HUDEP-2 (cell line): ENCODE data around the gene DACH1.
"Not testable (repeated sequence)": the region's sequence is repeated elsewhere in the genome, so short reads cannot be mapped to it uniquely, and the experiment has no call there.

Experiments used
- DNase-seq, 76 experiments: peaks; one replicate each; lab custom pipeline; 2025; ENCODE audit not compliant: unreplicated experiment in 76 of 76; lab: John Stamatoyannopoulos, UW

The DACH1 gene

GRCh38 chr13:71785361-71785760 lies 81.6 kb downstream of the DACH1 start:
- no peak for DNase-seq

GRCh38 chr13:71780546-71780945 lies 86.5 kb downstream of the DACH1 start:
- DNase-seq, result no peak

GRCh38 chr13:71778998-71779397 lies 88.0 kb downstream of the DACH1 start:
- DNase-seq, result not testable (repeated sequence)

GRCh38 chr13:71775966-71776365 lies 91.0 kb downstream of the DACH1 start:
- no peak for DNase-seq

GRCh38 chr13:71774863-71775262 lies 92.1 kb downstream of the DACH1 start:
- no peak for DNase-seq

- DNase-seq, result no peak
Measured at GRCh38 chr13:71773531-71773930, 93.5 kb downstream of the DACH1 start.

- DNase-seq, result no peak
Measured at GRCh38 chr13:71772361-71772760, 94.6 kb downstream of the DACH1 start.

GRCh38 chr13:71771144-71771543 lies 95.9 kb downstream of the DACH1 start:
- DNase-seq, result no peak

GRCh38 chr13:71770710-71771109 lies 96.3 kb downstream of the DACH1 start:
- no peak for DNase-seq

GRCh38 chr13:71768881-71769280 lies 98.1 kb downstream of the DACH1 start:
- no peak for DNase-seq

GRCh38 chr13:71759651-71760511 lies 107.1 kb downstream of the DACH1 start:
- no peak for DNase-seq

- no peak for DNase-seq
Measured at GRCh38 chr13:71758828-71759227, 108.2 kb downstream of the DACH1 start.

- DNase-seq, result no peak
Measured at GRCh38 chr13:71754407-71754974, 112.5 kb downstream of the DACH1 start.

GRCh38 chr13:71752775-71753513 lies 114.1 kb downstream of the DACH1 start:
- no peak for DNase-seq

- DNase-seq, result no peak
Measured at GRCh38 chr13:71751073-71751472, 115.9 kb downstream of the DACH1 start.

- no peak for DNase-seq
Measured at GRCh38 chr13:71730267-71730666, 136.7 kb downstream of the DACH1 start.

GRCh38 chr13:71729441-71729840 lies 137.6 kb downstream of the DACH1 start:
- no peak for DNase-seq

- DNase-seq, result no peak
Measured at GRCh38 chr13:71727662-71728061, 139.3 kb downstream of the DACH1 start.

GRCh38 chr13:71727042-71727441 lies 140.0 kb downstream of the DACH1 start:
- DNase-seq, result no peak

- no peak for DNase-seq
Measured at GRCh38 chr13:71722206-71722605, 144.8 kb downstream of the DACH1 start.

- no peak for DNase-seq
Measured at GRCh38 chr13:71721104-71721503, 145.9 kb downstream of the DACH1 start.

- DNase-seq, result no peak
Measured at GRCh38 chr13:71718931-71719330, 148.1 kb downstream of the DACH1 start.
